HepG2 (cell line): ENCODE data around the gene TSN. TPM values are rescaled to one million over a fixed set of nuclear protein-coding genes. Genes with fewer than 3 reads are reported as not detected.

ENCODE experiments used
- HBP1 ChIP-seq: IDR thresholded peaks from 2 replicates; pipeline ENCODE4 v1.6.1; 2016; ENCODE audit warnings: low read depth, control low read depth
- HDAC2 ChIP-seq: sonication (generic); formaldehyde crosslinking; IDR thresholded peaks from 2 replicates; pipeline ENCODE4 v1.4.0; 2020; ENCODE audit warnings: missing genetic modification reagents
- IKZF4 ChIP-seq: sonication (generic); formaldehyde crosslinking; IDR thresholded peaks from 2 replicates; pipeline ENCODE4 v1.5.1; 2020; ENCODE audit warnings: borderline replicate concordance, mild to moderate bottlenecking, low read depth, missing genetic modification reagents; ENCODE audit errors: not compliant biosample characterization
- KAT8 ChIP-seq: IDR thresholded peaks from 2 replicates; pipeline ENCODE4 v1.6.1; 2016; ENCODE audit warnings: missing genetic modification reagents, missing compliant biosample characterization
- KLF13 ChIP-seq: sonication (generic); formaldehyde crosslinking; IDR thresholded peaks from 2 replicates; pipeline ENCODE4 v1.4.0; 2020; ENCODE audit warnings: mild to moderate bottlenecking, missing genetic modification reagents
- MEIS2 ChIP-seq: sonication (generic); formaldehyde crosslinking; IDR thresholded peaks from 2 replicates; pipeline ENCODE4 v1.9.0; 2021; ENCODE audit warnings: mild to moderate bottlenecking, missing genetic modification reagents
- NR2F2 ChIP-seq: IDR thresholded peaks from 2 replicates; pipeline ENCODE4 v1.6.1; 2012; ENCODE audit warnings: low read depth, inconsistent platforms, borderline replicate concordance
- PPARG ChIP-seq: conservative IDR thresholded peaks from 2 replicates; pipeline ENCODE4 v1.6.1; 2016; ENCODE audit warnings: missing biosample characterization, missing genetic modification reagents
- RAD51 ChIP-seq: fragments of 450-650 bp; IDR thresholded peaks from 2 replicates; pipeline ENCODE4 v1.6.1; 2016; ENCODE audit warnings: borderline replicate concordance
- SALL2 ChIP-seq: sonication (generic); formaldehyde crosslinking; IDR thresholded peaks from 2 replicates; pipeline ENCODE4 v1.8.1; 2023; ENCODE audit warnings: mild to moderate bottlenecking, missing genetic modification reagents, inconsistent platforms
- SIN3B ChIP-seq: fragments of 150-350 bp; IDR thresholded peaks from 2 replicates; pipeline ENCODE4 v1.6.1; 2014; ENCODE audit warnings: low read length
- SNAI1 ChIP-seq: sonication (generic); formaldehyde crosslinking; IDR thresholded peaks from 2 replicates; pipeline ENCODE4 v1.5.0; 2020; ENCODE audit warnings: mild to moderate bottlenecking, missing genetic modification reagents, borderline replicate concordance
- THAP8 ChIP-seq: sonication (generic); formaldehyde crosslinking; IDR thresholded peaks from 2 replicates; pipeline ENCODE4 v1.5.1; 2020; ENCODE audit warnings: missing genetic modification reagents, mild to moderate bottlenecking, borderline replicate concordance
- ZFP36L2 ChIP-seq: sonication (generic); formaldehyde crosslinking; IDR thresholded peaks from 2 replicates; pipeline ENCODE4 v1.4.0; 2020; ENCODE audit warnings: missing genetic modification reagents
- ZKSCAN5 ChIP-seq: sonication (generic); formaldehyde crosslinking; IDR thresholded peaks from 2 replicates; pipeline ENCODE4 v1.5.1; 2020; ENCODE audit warnings: mild to moderate bottlenecking, missing genetic modification reagents
- ZNF326 ChIP-seq: sonication (generic); formaldehyde crosslinking; IDR thresholded peaks from 2 replicates; pipeline ENCODE4 v1.4.0; 2020; ENCODE audit warnings: missing genetic modification reagents, borderline replicate concordance
- ZNF432 ChIP-seq: sonication (generic); formaldehyde crosslinking; IDR thresholded peaks from 2 replicates; pipeline ENCODE4 v1.5.0; 2020; ENCODE audit warnings: missing genetic modification reagents, mild to moderate bottlenecking, borderline replicate concordance
- ZNF784 ChIP-seq: sonication (generic); formaldehyde crosslinking; IDR thresholded peaks from 2 replicates; pipeline ENCODE4 v1.5.1; 2020; ENCODE audit warnings: missing genetic modification reagents, mild to moderate bottlenecking, borderline replicate concordance
- polyA plus RNA-seq, 8 experiments: library from polyadenylated mRNA; depleted of rRNA in 3 of 8; stranded (reverse) in 7 of 8; unstranded in 1 of 8; fragments of >200 nt; fragmentation: Illumina TruSeq in 4 of 8; extraction: Trizol in 4 of 8; gene quantifications; 2 replicates each; pipeline versions ENCODE4 v1.2.1 to v1.2.3, GENCODE V29; 2011 to 2016; ENCODE audit warnings: low read depth in 4 of 8, missing spikeins in 1 of 8, mixed read lengths in 1 of 8; ENCODE audit not compliant: insufficient read depth in 1 of 8
- total RNA-seq, 5 experiments: library from RNA; depleted of rRNA; stranded (reverse); fragments of >200 nt; fragmentation: Illumina TruSeq; extraction: Trizol; gene quantifications; 2 replicates each; pipeline ENCODE4 v1.2.3, GENCODE V29; 2016; ENCODE audit warnings: low read depth in 1 of 5
- TF ChIP-seq, protein P1 (sequence below): sonication (generic); formaldehyde crosslinking; IDR thresholded peaks from 2 replicates; pipeline ENCODE4 v1.4.0; 2020; ENCODE audit warnings: missing genetic modification reagents
- TF ChIP-seq, protein P2 (sequence below): sonication (generic); formaldehyde crosslinking; IDR thresholded peaks from 2 replicates; pipeline ENCODE4 v1.8.1; 2023; ENCODE audit warnings: mild to moderate bottlenecking, missing genetic modification reagents, borderline replicate concordance
- TF ChIP-seq, protein P3 (sequence below), 2 experiments: fragments of 450-650 bp in 1 of 2; sonication (generic) in 1 of 2; formaldehyde crosslinking; IDR thresholded peaks; 2 replicates each; pipeline versions ENCODE4 v1.5.0 to v1.8.0; 2020 to 2022; ENCODE audit warnings: mild to moderate bottlenecking in 1 of 2, missing genetic modification reagents in 1 of 2
- TF ChIP-seq, protein P4 (sequence below), 2 experiments: sonication (generic) in 1 of 2; formaldehyde crosslinking in 1 of 2; IDR thresholded peaks; 2 replicates each; pipeline versions ENCODE4 v1.5.1 to v1.6.1; 2011 to 2020; ENCODE audit warnings: borderline replicate concordance in 1 of 2, low read depth in 1 of 2, low read length in 1 of 2, mild to moderate bottlenecking in 1 of 2, missing genetic modification reagents in 1 of 2, moderate library complexity in 1 of 2

Gene TSN
- total and polyA plus RNA-seq, 2 of the 13 experiments (the other 11 are each of a cell fraction or from before 2014, with no cell fraction given), result 56.4 to 115 TPM

- TF ChIP-seq, protein P1, sequence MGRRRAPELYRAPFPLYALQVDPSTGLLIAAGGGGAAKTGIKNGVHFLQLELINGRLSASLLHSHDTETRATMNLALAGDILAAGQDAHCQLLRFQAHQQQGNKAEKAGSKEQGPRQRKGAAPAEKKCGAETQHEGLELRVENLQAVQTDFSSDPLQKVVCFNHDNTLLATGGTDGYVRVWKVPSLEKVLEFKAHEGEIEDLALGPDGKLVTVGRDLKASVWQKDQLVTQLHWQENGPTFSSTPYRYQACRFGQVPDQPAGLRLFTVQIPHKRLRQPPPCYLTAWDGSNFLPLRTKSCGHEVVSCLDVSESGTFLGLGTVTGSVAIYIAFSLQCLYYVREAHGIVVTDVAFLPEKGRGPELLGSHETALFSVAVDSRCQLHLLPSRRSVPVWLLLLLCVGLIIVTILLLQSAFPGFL (CRISPR knock-in tag), result no peak
- TF ChIP-seq MEIS2 (CRISPR knock-in tag), result no peak
- TF ChIP-seq PPARG (CRISPR knock-in tag), result 0 out of 2 replicates have a peak, but pooled peaks have one; percentile 7
- TF ChIP-seq ZNF432 (CRISPR knock-in tag), result no peak
- no peak for TF ChIP-seq SALL2
- no peak for TF ChIP-seq RAD51
- TF ChIP-seq, protein P2, sequence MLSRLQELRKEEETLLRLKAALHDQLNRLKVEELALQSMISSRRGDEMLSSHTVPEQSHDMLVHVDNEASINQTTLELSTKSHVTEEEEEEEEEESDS, result no peak
- TF ChIP-seq THAP8 (CRISPR knock-in tag), result no peak
- no peak for TF ChIP-seq SNAI1 (CRISPR knock-in tag)
- TF ChIP-seq ZFP36L2 (CRISPR knock-in tag), result no peak
- TF ChIP-seq HBP1 (CRISPR knock-in tag), result 0 out of 2 replicates have a peak, but pooled peaks have one; percentile 41
- TF ChIP-seq ZKSCAN5 (CRISPR knock-in tag), result no peak
- TF ChIP-seq, protein P3, sequence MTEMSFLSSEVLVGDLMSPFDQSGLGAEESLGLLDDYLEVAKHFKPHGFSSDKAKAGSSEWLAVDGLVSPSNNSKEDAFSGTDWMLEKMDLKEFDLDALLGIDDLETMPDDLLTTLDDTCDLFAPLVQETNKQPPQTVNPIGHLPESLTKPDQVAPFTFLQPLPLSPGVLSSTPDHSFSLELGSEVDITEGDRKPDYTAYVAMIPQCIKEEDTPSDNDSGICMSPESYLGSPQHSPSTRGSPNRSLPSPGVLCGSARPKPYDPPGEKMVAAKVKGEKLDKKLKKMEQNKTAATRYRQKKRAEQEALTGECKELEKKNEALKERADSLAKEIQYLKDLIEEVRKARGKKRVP (CRISPR knock-in tag; IDR thresholded peaks at IDR 0.05), result no peak
- TF ChIP-seq, protein P4, sequence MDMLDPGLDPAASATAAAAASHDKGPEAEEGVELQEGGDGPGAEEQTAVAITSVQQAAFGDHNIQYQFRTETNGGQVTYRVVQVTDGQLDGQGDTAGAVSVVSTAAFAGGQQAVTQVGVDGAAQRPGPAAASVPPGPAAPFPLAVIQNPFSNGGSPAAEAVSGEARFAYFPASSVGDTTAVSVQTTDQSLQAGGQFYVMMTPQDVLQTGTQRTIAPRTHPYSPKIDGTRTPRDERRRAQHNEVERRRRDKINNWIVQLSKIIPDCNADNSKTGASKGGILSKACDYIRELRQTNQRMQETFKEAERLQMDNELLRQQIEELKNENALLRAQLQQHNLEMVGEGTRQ (IDR thresholded peaks at IDR 0.05; ENCODE audit: low read depth, low read length), result no peak
- TF ChIP-seq, protein P4 (CRISPR knock-in tag; IDR thresholded peaks at IDR 0.05; ENCODE audit: borderline replicate concordance), result no peak
- no peak for TF ChIP-seq NR2F2
- no peak for TF ChIP-seq ZNF784
- TF ChIP-seq KAT8, result peak; percentile 51; the same call in 1 of the 2 replicates
- TF ChIP-seq ZNF326 (CRISPR knock-in tag), result no peak
- TF ChIP-seq SIN3B, result no peak
- no peak for TF ChIP-seq IKZF4 (CRISPR knock-in tag)
- no peak for TF ChIP-seq KLF13 (CRISPR knock-in tag)
- peak; percentile 44; the same call in 1 of the 2 replicates for TF ChIP-seq HDAC2
Measured at GRCh38 chr2:121707344-121707919, 48.0 kb upstream of the TSN start (continued).
